HK-2 (cell line): Measurements from ENCODE around the gene ACADVL.

Experiments used
- DNase-seq: peaks from one replicate; pipeline ENCODE4 v3.0.0-alpha.2; 2018; ENCODE audit not compliant: unreplicated experiment

The ACADVL gene

DNA sequence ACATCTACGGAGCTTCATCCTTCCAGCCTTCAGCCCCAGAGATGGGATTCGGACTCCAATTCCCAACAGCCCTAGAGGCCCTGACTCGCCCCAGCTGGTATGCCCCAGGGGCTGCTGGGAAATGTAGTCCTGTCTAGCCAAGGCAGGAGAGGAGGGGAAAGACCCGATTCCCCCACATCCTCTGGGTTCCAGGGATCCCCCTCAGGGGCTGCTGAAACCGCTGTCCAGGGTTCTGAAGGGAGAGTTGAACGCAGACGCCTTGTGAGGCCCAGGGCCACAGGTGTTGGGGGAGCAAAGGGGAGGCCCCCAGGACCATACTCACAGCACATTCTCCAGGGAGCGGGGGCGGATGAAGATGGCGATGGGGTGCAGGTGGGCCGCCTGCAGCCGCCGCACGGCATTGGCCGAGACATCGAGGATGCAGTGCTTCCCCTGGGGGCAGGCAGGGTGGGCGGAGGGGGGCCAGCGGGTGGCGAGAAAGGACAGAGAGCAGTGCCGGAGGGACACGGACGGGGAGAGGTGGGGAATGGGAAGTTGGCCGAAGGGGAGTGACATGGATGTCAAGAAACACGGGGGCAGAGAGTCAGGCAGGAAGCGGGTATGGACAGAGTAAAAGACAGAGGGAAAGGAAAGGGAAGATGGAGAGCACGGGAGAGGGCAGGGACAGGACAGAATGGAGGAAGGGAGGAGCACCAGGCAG, 28.0 kb upstream of the ACADVL start:
- DNase-seq: no peak

- DNase-seq: no peak
Measured at GRCh38 chr17:7192271-7192937, 27.3 kb upstream of the ACADVL start.

DNA sequence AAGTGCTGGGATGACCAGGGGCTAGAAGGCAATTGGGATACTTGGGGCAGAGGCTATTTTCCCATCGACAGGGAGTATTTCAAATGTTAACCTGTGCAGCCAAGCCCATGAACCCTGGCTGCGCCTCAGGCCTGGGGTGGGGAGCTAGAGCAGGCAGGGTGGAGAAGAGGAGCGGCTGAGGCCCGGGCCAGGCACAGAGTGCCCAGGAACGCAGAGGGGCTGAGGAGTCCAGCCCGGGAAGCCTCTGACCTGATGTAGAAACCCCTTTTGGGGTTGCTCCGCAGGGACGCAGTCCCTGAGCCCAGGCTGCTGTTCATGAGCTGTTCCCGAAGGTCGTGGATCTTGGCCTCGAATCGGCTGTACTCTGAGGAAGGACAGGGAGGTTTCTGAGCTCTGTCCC, 23.8 kb upstream of the ACADVL start:
- DNase-seq: no peak

GRCh38 chr17:7196651-7197401, 22.9 kb upstream of the ACADVL start:
- DNase-seq: no peak

DNA sequence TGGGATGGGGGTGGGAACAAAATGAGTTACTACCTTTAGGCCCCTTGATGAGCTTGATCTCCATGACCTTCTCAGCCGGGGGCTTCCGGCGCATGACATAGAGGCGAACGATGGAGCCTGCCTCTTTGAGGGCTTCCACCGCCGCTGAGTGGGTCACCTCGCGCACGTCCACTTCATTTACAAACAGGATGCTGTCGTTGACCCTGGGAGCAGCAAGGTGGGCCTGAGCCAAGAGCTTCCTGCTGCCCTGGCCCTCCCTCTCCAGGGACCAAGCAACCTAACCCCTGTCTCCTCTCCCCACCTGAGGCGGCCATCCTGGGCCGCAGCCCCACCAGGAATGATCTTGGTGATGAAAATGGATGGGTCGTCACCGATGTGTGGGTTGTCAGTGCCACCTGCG, 16.3 kb upstream of the ACADVL start:
- DNase-seq: no peak

- no peak for DNase-seq
Measured at GRCh38 chr17:7204336-7204735, 15.4 kb upstream of the ACADVL start.

DNA sequence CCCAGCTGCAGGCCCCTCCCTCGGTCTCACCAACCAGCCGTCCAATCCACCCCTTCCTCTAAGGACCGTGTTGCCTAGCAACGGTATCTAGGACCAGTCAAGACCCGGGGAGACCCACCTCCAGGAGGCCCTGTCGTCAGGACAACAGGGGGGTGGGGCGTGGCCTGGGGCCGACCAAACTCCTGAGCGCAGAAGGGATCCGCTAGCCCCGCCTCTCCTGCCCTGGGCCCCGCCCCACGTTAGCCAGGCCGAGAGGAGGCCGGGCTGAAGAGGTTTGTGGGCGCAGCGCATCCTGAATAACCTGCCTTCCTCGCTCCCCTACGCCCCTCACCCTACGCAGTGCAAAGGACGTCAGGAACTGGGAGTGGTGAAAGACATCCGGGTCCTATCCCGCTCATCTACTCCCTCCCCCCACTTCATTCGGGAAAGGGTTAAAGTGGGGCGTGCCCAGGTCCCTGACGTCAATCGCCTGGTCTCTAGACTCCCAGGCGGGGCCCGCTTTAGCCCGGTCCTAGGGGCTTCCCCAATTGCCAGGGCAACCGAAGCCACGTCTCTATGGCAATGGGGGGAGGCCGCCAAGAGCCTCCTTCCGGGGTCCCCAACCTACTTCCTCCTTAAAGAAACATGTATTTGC, 14.8 kb upstream of the ACADVL start:
- no peak for DNase-seq

GRCh38 chr17:7205561-7205960, 14.2 kb upstream of the ACADVL start:
- DNase-seq: no peak

GRCh38 chr17:7207120-7208001, 12.4 kb upstream of the ACADVL start:
- no peak for DNase-seq

DNA sequence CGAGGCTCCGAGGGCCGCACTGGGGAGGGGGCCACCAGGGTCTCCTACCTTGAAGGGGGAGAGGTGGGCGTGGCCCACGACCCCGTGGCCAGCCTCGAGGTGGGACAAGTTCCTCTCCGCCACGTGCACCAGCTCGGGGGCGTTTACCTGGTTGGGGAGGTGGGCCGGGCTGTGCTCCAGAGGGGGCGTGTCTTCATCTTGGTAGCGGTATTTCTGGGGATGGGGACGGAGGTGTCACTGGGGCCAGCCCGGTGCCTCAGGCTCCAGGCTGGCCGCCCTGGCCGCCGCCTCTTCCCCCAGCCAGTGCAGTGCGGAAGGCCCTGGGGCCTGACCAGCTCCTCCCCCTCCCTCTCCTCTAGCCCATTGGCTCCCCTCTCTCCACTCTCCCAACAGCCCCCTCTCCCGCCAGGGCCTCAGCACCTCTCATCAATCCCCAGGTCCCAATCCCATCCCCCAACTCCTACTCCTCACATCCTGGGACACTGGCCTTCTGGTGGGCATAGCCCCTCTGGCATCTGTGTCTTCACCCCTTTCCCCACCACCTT, 11.6 kb upstream of the ACADVL start:
- DNase-seq: no peak

DNA sequence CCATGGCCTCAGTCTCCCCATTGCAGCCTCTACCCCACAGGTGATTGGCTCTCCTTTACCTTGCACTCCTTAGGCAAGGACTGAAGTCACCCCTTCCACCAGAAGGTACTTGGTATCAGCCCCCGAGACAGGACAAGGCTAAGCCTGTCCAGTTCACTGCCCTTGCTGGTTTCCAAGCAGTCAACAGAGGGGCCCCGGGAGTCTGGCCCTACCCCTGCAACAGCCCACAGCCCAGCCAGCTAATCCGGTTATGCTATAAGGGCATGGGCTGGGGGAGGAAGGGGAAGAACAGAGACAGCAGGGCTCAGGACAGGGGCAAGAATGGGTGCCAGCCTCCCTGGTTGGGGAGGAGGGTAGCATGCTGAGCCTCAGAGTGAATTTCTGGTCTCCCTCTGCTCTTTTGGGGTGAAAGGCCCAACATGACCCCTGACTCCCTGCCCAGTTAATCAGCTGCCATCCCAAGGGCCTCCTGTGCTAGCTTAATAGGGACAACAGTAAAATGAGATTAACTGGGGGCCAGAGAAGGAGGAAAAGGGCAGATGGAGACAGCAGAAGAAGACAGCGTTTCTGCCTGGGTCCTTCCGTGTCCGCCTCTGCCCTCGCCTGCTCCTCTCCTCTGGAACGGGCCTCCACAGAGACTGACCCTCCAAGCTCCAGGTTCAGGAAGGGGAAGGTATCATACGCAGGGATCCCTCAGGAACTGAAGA, 10.8 kb upstream of the ACADVL start:
- DNase-seq: no peak

DNA sequence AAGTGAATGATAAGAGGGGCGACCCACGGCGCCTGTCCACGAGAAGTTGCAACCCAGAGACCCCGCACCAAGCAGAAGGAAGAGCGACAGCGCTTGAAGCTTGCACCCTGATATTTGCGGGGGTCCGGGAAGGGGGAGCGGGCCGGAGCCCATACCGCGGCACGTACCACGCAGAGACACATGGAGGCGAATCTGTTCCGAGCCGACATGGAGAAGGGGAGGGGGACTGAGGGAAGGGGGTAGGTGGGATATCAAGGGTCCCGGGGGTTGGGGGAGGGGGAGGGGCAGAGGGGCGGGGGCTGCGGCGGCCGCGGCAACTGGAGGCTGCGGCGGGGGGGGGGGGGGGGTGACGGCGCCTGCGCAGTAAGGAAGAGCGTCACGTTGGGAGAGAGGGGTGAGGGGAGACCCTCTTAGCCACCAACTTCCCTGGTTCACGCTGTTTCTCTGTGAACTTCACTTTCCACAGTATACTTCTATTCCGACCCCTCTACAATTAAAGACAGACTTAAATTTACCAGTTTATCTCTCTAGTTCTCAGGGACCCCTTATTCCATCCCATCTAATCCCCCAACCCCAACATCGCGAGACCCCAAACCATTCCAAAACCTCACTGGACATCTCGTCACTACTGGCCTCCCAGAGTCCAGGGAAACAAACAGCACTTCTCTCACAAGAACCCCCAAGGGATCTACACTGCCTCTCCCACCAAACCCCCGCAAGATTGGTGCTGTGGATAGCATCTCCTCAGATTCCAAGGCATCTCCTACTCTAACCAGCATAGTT, 8.1 kb upstream of the ACADVL start:
- no peak for DNase-seq

- DNase-seq: no peak
Measured at GRCh38 chr17:7213895-7214299, 5.8 kb upstream of the ACADVL start.

GRCh38 chr17:7214300-7215135, 5.2 kb upstream of the ACADVL start:
- peak; percentile 96 for DNase-seq

DNA sequence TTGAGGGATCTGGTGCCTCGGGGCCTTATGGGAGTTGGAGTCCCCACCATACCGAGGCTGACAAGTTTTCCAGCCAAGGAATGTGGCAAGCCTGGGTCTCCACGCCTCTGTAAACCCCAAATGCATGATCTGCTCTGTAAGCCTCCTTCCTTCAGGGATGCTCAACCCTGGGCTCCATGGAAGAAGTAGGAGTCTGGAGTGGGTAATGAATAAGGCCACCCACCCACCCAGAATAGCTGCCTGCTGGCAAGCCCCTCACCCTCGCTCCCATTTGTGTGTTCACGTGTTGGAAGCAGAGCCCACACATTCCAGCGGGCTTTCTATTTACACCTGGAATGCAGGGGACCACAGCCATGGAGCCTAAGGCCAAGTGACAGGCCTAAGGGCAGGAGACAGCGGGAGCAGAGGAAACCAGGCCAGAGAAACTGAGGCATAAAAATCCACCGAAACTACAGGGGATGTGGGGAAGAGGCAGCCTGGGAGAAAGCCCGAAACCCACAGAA, 4.6 kb upstream of the ACADVL start:
- no peak for DNase-seq

DNA sequence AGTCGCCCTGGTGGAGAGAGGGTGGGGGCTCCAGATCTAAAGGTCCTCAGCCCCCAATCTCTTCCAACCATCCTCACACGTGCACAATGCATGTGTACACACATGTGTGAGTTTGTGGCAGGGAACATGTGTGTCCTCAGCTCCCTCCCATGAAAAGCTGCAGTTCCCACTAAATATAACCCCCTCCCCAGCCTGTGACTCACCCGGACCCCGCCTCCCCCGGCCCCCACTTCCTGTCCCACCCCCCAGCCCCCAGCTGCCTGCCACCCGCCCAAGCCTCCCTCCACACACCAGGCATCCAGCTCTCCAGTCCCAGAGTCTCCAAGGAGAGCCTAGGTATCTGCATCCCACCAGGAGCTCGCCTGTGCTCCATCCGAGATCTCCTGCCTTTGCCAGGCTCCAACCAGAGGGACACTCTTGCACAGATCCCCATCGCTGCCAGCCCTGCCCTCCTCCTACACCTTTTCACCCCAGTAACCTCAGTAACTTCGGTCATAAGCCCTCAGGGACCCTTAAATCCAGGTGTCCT, 4.0 kb upstream of the ACADVL start:
- DNase-seq: no peak

- no peak for DNase-seq
Measured at GRCh38 chr17:7216242-7217112, 3.3 kb upstream of the ACADVL start.
